Activated CD4-positive, alpha-beta T cell treated with anti-CD3 and anti-CD28 coated beads, Interleukin-2, amount 50 U/mL, for 4 hours (primary cell): Measurements from ENCODE around the gene LCE7A.

Experiments used
- DNase-seq, 2 experiments: peaks; one replicate each; pipeline ENCODE4 v3.0.0-alpha.2; 2020

LCE7A gene

GRCh38 chr1:152880907-152881306, 21.1 kb downstream of the LCE7A start:
- DNase-seq = no peak

- no peak for DNase-seq
Measured at GRCh38 chr1:152884085-152884484, 24.3 kb downstream of the LCE7A start.

GRCh38 chr1:152884506-152884905, 24.7 kb downstream of the LCE7A start:
- DNase-seq = no peak

GRCh38 chr1:152884966-152885624, 25.3 kb downstream of the LCE7A start:
- DNase-seq = no peak

GRCh38 chr1:152886085-152886484, 26.3 kb downstream of the LCE7A start:
- no peak for DNase-seq

GRCh38 chr1:152886758-152887409, 27.1 kb downstream of the LCE7A start:
- DNase-seq = no peak

- DNase-seq = no peak
Measured at GRCh38 chr1:152888126-152888525, 28.3 kb downstream of the LCE7A start.

- DNase-seq = no peak
Measured at GRCh38 chr1:152899027-152899426, 39.2 kb downstream of the LCE7A start.

- DNase-seq = no peak
Measured at GRCh38 chr1:152899883-152900282, 40.1 kb downstream of the LCE7A start.

- DNase-seq = no peak
Measured at GRCh38 chr1:152901631-152902030, 41.8 kb downstream of the LCE7A start.

GRCh38 chr1:152902636-152903035, 42.8 kb downstream of the LCE7A start:
- no peak for DNase-seq

GRCh38 chr1:152904688-152905440, 45.1 kb downstream of the LCE7A start:
- DNase-seq = no peak

GRCh38 chr1:152906023-152906565, 46.3 kb downstream of the LCE7A start:
- DNase-seq = no peak

GRCh38 chr1:152907686-152908601, 48.1 kb downstream of the LCE7A start, which contains the start of gene IVL:
Gene IVL (plus strand): TSS chr1:152908546. CDS start chr1:152909798, 1,252 bp downstream.
- no peak for DNase-seq

GRCh38 chr1:152909206-152909605, 49.4 kb downstream of the LCE7A start:
- DNase-seq = no peak
